ENCODE results near the gene MARVELD3. TPM values are rescaled to one million over a fixed set of nuclear protein-coding genes. Genes with fewer than 3 reads are reported as not detected.

MARVELD3 gene
- total and polyA plus RNA-seq, 9 donors, result 0.10 to 9.2 (median 0.68) TPM; not detected in 1

DNA sequence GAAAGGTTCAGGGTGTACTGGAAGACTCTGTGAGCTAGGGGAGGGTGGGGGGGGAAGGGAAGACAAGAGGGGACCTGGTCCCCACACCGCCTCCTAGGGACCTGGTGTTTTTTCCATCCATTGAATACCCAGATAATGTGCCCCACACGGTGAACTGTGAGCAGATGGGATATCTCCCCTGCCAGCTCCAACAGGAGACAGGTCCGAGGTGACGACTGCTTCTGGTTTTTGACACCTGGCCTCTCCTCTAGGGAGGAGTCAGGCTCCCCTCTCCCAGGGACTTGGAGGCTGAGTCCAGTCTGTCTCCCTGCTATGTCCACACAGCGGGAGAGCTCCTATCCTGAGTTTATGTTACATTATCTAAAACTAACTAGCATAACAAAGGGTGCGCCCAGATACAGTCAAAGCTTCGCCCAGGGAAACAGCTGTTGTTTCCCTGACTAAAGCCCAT is 1.8 kb downstream of the MARVELD3 start:
- Histone ChIP-seq H3K27ac (no peak overlapping the region), H3K4me3 (no peak overlapping the region), H3K9me3 (no peaks in the 10 kb centered on the region), H3K27me3 (no peaks in the 10 kb centered on the region), H3K36me3 (no peaks in the 10 kb centered on the region), H3K4me1 (ENCODE audit: insufficient read depth) (peaks cover 10% of the 10 kb centered on the region)
- TF ChIP-seq EP300 (IDR thresholded peaks at IDR 0.05) (no peak), POLR2A (IDR thresholded peaks at IDR 0.05) (no peak)
- TF ChIP-seq, protein P1, sequence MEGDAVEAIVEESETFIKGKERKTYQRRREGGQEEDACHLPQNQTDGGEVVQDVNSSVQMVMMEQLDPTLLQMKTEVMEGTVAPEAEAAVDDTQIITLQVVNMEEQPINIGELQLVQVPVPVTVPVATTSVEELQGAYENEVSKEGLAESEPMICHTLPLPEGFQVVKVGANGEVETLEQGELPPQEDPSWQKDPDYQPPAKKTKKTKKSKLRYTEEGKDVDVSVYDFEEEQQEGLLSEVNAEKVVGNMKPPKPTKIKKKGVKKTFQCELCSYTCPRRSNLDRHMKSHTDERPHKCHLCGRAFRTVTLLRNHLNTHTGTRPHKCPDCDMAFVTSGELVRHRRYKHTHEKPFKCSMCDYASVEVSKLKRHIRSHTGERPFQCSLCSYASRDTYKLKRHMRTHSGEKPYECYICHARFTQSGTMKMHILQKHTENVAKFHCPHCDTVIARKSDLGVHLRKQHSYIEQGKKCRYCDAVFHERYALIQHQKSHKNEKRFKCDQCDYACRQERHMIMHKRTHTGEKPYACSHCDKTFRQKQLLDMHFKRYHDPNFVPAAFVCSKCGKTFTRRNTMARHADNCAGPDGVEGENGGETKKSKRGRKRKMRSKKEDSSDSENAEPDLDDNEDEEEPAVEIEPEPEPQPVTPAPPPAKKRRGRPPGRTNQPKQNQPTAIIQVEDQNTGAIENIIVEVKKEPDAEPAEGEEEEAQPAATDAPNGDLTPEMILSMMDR (IDR thresholded peaks at IDR 0.05), result no peak
- intact Hi-C loops (cut with DNase I), result no loop called here
- no peak for DNase-seq
- 12 to 40% (median 12%) methylated on average over 7 of the region's 7 CpGs for WGBS, 3 donors

DNA sequence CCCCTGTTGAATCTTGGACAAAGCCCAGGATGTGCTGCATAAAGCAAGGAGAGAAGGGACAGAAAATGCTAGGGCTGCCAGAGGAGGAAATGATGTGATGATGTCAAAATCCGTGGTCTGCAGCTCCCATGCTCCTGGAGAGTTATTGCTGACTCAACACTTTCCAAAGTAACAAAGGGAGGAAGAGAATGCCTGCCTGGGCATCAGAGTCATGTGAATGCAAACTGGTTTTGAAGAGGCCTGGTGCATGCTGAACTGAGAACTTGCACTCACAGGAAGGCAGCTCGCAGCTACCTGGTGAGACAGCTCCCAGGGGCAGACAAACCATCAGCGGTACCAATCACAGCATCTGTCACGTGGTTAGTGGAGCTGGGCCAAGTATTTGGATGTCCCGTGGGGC is 2.8 kb downstream of the MARVELD3 start:
- no peaks in the 10 kb centered on the region for H3K36me3 ChIP-seq
- no peaks in the 10 kb centered on the region for H3K27me3 ChIP-seq
- intact Hi-C loops (cut with DNase I), result no loop called here
- TF ChIP-seq POLR2A (IDR thresholded peaks at IDR 0.05) (no peak), EP300 (IDR thresholded peaks at IDR 0.05) (no peak)
- TF ChIP-seq, protein P1 (IDR thresholded peaks at IDR 0.05), result no peak
- H3K4me3 ChIP-seq, result no peak overlapping the region
- 45 to 50% (median 45%) methylated on average over 5 of the region's 5 CpGs for WGBS, 3 donors
- peaks cover 8% of the 10 kb centered on the region for H3K4me1 ChIP-seq (ENCODE audit: insufficient read depth)
- no peak overlapping the region for H3K27ac ChIP-seq
- DNase-seq, result no peak
- H3K9me3 ChIP-seq, result no peaks in the 10 kb centered on the region

GRCh38 chr16:71629278-71630016 is 3.5 kb downstream of the MARVELD3 start:
- WGBS, 3 donors, result 74 to 78% (median 75%) methylated on average over 11 of the region's 11 CpGs
- no peak for TF ChIP-seq EP300 (IDR thresholded peaks at IDR 0.05)
- TF ChIP-seq, protein P1 (IDR thresholded peaks at IDR 0.05), result no peak
- TF ChIP-seq POLR2A (IDR thresholded peaks at IDR 0.05), result no peak
- Histone ChIP-seq H3K4me3 (no peak overlapping the region), H3K9me3 (no peaks in the 10 kb centered on the region), H3K4me1 (ENCODE audit: insufficient read depth) (peaks cover 8% of the 10 kb centered on the region), H3K36me3 (no peaks in the 10 kb centered on the region), H3K27ac (no peak overlapping the region), H3K27me3 (no peaks in the 10 kb centered on the region)
- DNase-seq, result no peak
- intact Hi-C loops (cut with DNase I), result no loop called here

DNA sequence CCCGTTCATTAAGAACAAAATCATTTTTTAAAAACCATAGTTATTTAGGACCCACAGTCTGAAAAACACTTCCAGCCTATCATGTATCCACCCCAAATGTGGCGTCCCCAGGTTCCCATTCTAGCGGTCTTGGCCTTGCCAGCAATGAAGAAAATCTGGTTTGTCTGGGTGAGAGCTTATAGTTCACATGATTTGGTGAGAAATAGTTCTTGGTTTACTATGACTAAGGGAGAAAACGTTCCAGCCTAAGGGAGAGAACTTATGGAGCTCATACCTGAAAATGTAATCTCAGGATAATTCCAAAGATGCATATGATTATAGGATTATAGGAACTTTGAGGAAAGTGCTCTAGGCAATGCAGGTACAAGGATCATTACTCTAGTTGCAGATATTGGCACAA is 4.8 kb downstream of the MARVELD3 start:
- TF ChIP-seq, protein P1 (IDR thresholded peaks at IDR 0.05), result no peak
- TF ChIP-seq POLR2A (IDR thresholded peaks at IDR 0.05) (no peak), EP300 (IDR thresholded peaks at IDR 0.05) (no peak)
- WGBS, 3 donors, result 90 to 93% (median 91%) methylated on average over 4 of the region's 4 CpGs
- intact Hi-C loops (cut with DNase I), result no loop called here

More for the DNA sequence above, 4.8 kb downstream of the MARVELD3 start:
- Histone ChIP-seq H3K4me3 (no peak overlapping the region), H3K27me3 (no peaks in the 10 kb centered on the region), H3K4me1 (ENCODE audit: insufficient read depth) (peaks cover 8% of the 10 kb centered on the region), H3K36me3 (no peaks in the 10 kb centered on the region), H3K27ac (no peak overlapping the region), H3K9me3 (no peaks in the 10 kb centered on the region)
- DNase-seq, result no peak

Measured in ovary (tissue), 9 donors.